NB4 (cell line): Measurements from ENCODE around the gene PROM1.

Experiments used
- MYC ChIP-seq: IDR thresholded peaks from 2 replicates; pipeline ENCODE4 v1.6.1; 2011; ENCODE audit warnings: low read depth, low read length
- POLR2A ChIP-seq: IDR thresholded peaks from 2 replicates; pipeline ENCODE4 v1.6.1; 2011; ENCODE audit warnings: mild to moderate bottlenecking; ENCODE audit not compliant: insufficient read length; ENCODE audit errors: extremely low read depth
- TF ChIP-seq, protein P1 (sequence below): IDR thresholded peaks from 2 replicates; pipeline ENCODE4 v1.6.1; 2011; ENCODE audit warnings: low read depth, low read length
- TF ChIP-seq, protein P2 (sequence below): IDR thresholded peaks from one replicate; pipeline ENCODE4 v1.5.1; 2012; ENCODE audit warnings: low read depth, low read length

DNA sequence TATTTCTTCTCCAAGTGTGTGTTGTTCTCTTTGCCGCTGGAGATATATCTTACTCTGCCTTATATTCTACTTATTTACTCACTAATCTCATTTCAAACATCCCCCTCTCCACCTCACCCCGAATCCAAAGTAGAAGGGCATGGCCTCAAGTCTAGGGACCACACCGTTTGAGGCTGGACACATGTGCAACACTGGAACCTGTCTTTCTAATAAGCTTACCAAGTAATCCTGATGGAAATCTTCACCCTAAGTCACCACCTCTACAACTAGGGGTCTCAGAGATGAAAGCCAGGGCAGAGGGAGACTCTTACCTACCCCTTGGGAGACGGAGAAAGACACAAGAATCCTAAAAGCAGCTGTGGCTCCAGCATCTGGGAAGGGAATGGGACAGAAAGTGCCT, 6.0 kb downstream of the PROM1 start:
- TF ChIP-seq POLR2A: no peak
- TF ChIP-seq, protein P1, sequence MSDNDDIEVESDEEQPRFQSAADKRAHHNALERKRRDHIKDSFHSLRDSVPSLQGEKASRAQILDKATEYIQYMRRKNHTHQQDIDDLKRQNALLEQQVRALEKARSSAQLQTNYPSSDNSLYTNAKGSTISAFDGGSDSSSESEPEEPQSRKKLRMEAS: no peak
- TF ChIP-seq, protein P2, sequence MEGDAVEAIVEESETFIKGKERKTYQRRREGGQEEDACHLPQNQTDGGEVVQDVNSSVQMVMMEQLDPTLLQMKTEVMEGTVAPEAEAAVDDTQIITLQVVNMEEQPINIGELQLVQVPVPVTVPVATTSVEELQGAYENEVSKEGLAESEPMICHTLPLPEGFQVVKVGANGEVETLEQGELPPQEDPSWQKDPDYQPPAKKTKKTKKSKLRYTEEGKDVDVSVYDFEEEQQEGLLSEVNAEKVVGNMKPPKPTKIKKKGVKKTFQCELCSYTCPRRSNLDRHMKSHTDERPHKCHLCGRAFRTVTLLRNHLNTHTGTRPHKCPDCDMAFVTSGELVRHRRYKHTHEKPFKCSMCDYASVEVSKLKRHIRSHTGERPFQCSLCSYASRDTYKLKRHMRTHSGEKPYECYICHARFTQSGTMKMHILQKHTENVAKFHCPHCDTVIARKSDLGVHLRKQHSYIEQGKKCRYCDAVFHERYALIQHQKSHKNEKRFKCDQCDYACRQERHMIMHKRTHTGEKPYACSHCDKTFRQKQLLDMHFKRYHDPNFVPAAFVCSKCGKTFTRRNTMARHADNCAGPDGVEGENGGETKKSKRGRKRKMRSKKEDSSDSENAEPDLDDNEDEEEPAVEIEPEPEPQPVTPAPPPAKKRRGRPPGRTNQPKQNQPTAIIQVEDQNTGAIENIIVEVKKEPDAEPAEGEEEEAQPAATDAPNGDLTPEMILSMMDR: no peak
- no peak for TF ChIP-seq MYC
